AG09319 (cell line): ENCODE results near the gene COL5A2.
A peak's percentile ranks its signal among the peaks of the same experiment; 100 is the strongest.

Experiments used
- DNase-seq: peaks from one replicate; pipeline ENCODE4 v3.0.0-alpha.2; 2010; ENCODE audit warnings: low read depth; ENCODE audit errors: extremely low read depth
- TF ChIP-seq, protein P1 (sequence below): IDR thresholded peaks from 2 replicates; pipeline ENCODE4 v1.5.1; 2011; ENCODE audit warnings: low read depth, mild to moderate bottlenecking, inconsistent platforms, low read length, moderate library complexity

Gene COL5A2

DNA sequence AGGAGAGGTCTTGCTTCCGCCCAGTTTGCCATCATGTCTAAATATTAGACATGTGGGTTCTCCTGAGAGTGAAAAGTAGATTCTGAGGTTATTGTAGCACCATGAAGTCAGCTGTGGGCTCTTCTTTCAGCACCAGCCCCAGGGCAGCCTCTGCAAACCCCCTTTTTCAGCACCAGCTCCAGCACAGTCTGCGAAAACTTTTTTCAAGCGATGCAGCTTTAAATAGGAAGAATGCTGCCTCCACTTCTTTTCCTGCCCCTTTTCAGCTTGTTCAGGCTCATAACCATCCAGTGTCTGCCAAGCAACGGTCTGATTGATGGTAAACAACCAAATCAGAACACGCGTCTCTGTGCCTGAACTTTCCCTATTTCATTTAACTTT lies at the start of gene COL5A2:
COL5A2 (minus strand) TSS at position 192 of the 381 bp plus-strand sequence; CDS start at position 35, 157 bp downstream.
- TF ChIP-seq, protein P1, sequence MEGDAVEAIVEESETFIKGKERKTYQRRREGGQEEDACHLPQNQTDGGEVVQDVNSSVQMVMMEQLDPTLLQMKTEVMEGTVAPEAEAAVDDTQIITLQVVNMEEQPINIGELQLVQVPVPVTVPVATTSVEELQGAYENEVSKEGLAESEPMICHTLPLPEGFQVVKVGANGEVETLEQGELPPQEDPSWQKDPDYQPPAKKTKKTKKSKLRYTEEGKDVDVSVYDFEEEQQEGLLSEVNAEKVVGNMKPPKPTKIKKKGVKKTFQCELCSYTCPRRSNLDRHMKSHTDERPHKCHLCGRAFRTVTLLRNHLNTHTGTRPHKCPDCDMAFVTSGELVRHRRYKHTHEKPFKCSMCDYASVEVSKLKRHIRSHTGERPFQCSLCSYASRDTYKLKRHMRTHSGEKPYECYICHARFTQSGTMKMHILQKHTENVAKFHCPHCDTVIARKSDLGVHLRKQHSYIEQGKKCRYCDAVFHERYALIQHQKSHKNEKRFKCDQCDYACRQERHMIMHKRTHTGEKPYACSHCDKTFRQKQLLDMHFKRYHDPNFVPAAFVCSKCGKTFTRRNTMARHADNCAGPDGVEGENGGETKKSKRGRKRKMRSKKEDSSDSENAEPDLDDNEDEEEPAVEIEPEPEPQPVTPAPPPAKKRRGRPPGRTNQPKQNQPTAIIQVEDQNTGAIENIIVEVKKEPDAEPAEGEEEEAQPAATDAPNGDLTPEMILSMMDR: no peak
- DNase-seq: peak; percentile 89

DNA sequence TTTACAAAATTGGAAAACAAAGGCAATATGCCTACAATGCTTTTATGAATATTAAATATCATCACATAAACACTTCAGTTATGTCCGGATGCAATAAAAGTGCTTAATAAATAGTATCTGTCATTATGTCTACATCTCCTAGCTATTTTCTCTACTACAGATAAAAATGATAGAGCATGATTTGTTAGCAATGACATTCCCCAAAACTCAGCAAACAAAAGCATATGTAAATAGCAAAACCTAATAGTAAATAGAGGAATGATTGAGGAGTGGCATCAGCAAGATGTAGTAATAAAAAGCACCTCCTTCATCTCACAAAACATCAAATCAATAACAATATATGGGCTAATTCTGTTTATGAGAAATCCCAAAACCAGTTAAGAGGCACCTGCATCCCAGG lies 46.5 kb upstream of the COL5A2 start:
- TF ChIP-seq, protein P1: no peak
- DNase-seq: no peak

DNA sequence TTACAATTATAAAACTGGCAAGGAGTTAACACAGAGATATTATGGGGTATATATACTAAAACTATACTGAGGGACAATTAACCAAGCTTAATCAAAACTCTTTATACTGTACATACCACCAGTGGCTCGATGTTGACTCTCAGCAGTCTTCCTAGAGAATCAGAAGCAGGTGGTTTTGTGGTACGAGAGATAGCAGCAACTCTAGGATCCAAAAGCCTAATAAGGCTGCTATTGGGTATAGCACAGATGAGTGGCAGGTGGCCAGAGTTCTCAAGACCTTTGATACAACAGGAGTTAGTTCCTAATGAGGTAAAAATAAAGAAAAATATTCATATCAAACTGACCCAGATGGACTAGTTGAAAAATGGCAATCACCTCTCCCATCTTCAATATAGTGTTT lies 45.5 kb upstream of the COL5A2 start:
- TF ChIP-seq, protein P1: no peak
- no peak for DNase-seq

DNA sequence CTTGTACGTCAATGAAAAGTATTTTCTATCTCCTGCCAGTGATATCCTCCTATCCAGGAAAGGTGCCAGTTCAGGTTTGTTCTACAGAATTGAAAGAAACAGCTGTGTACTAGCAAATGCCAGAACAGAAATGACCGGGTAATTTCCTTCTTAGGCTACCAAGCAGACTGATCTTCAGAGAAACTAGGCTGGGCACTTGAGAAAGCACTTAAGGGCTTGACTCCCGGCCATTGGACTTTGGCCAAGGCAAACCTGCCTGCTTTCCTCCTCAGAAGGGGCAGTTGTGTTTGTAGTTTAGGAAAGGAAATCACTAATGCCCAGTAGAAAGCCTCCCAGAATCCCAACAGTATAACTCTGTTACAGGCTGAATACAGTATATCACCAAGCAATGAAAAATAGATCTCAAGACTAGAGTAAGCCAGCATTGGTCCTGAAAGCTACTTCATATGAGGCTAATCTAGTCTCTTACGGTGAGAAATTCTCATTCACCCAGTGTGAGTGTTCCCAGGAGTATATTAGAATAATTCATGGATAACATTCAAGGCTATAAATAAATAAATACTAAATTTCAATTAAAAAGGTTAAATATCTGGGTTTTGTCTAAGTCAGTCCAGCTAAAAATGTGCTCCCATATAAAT lies 43.0 kb upstream of the COL5A2 start:
- TF ChIP-seq, protein P1: no peak
- no peak for DNase-seq

DNA sequence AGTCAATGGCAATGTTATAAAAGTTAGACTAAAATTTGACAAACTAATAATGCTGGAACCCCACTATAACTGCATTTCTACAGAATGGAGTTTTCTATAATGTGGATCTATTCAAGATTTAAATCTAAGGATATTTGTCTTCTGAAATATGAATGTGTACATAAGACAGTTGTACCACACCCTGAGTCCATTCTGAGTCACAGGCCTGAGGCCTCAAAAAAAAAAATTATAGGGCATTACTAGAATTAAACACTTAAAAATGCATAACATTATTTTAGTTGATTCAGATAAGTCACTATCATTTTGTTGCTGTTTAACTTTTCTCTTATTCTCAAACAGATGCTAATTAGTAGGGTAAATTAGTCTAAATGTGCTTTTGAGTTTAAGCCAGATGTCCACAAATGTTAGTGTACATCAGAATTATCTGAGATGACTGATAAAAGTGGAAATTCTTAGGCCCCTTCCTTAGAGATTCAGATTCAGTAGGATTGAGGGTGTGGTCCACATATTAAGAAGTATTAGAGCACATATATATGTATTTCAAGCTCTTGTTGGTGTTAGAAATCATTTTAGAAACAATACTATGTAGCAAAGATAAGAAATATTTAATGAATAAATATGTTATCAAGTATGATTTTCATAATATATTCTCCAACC lies 42.4 kb upstream of the COL5A2 start:
- DNase-seq: no peak
- TF ChIP-seq, protein P1: no peak

DNA sequence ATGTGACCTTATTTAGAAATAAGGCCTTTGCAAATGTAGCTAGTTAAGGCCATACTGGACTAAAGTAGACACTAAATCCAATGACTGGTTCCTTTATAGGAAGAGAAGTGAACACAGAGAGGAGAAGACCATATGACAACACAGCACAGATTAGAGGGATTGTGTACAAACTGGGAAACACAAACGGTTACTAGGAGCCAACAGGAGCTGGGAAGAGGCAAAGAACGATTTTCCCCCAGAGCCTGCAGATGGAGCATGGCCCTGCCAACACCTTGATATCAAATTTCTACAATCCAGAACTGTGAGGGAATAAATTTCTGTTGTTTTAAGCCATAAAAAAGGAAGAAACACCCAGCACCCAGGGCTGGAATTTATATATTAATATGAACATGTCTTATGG lies 38.7 kb upstream of the COL5A2 start:
- no peak for DNase-seq
- TF ChIP-seq, protein P1: no peak

DNA sequence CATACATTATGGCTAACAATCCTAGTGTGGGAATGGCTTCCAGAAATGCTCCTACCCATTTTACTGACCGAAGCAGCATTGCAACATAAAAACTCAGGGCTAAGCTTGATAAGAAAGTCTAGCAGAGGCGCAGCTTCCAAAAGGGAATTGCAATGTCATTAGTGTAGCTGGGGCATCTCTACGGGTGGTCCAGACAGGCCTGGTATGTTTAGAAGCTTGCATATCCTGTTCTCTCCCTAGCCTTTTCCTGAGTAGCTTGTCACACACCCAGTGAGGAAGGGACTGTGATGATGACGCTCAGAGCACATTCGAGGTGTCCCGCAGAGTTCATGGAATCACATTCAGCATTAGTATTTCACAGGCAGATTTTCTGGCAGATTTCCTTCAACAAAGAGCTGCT lies 38.0 kb upstream of the COL5A2 start:
- no peak for DNase-seq

More for the DNA sequence above, 38.0 kb upstream of the COL5A2 start:
- TF ChIP-seq, protein P1: no peak
